T-helper 9 cell (primary cell): ENCODE data around the gene PLXNA2.

ENCODE experiments used
- DNase-seq: peaks from one replicate; pipeline ENCODE4 v3.0.0-alpha.2; 2020

The PLXNA2 gene

GRCh38 chr1:208084220-208084619 is 160.0 kb downstream of the PLXNA2 start:
- DNase-seq = no peak

GRCh38 chr1:208083715-208084085 is 160.5 kb downstream of the PLXNA2 start:
- no peak for DNase-seq

- no peak for DNase-seq
Measured at GRCh38 chr1:208083016-208083714, 161.0 kb downstream of the PLXNA2 start.

GRCh38 chr1:208081972-208082371 is 162.2 kb downstream of the PLXNA2 start:
- no peak for DNase-seq

- DNase-seq = no peak
Measured at GRCh38 chr1:208080396-208081286, 163.5 kb downstream of the PLXNA2 start.

GRCh38 chr1:208079161-208079560 is 165.0 kb downstream of the PLXNA2 start:
- no peak for DNase-seq

- no peak for DNase-seq
Measured at GRCh38 chr1:208078752-208079151, 165.4 kb downstream of the PLXNA2 start.

- DNase-seq = no peak
Measured at GRCh38 chr1:208077232-208078075, 166.7 kb downstream of the PLXNA2 start.

GRCh38 chr1:208074353-208074752 is 169.8 kb downstream of the PLXNA2 start:
- DNase-seq = no peak

- no peak for DNase-seq
Measured at GRCh38 chr1:208071435-208072031, 172.7 kb downstream of the PLXNA2 start.

GRCh38 chr1:208069908-208070307 is 174.3 kb downstream of the PLXNA2 start:
- DNase-seq = no peak

- DNase-seq = no peak
Measured at GRCh38 chr1:208069317-208069716, 174.9 kb downstream of the PLXNA2 start.

- no peak for DNase-seq
Measured at GRCh38 chr1:208068908-208069307, 175.3 kb downstream of the PLXNA2 start.

- DNase-seq = no peak
Measured at GRCh38 chr1:208068407-208068806, 175.8 kb downstream of the PLXNA2 start.

- no peak for DNase-seq
Measured at GRCh38 chr1:208066583-208066982, 177.6 kb downstream of the PLXNA2 start.

- no peak for DNase-seq
Measured at GRCh38 chr1:208065862-208066261, 178.3 kb downstream of the PLXNA2 start.

- DNase-seq = no peak
Measured at GRCh38 chr1:208061632-208062031, 182.6 kb downstream of the PLXNA2 start.

- DNase-seq = no peak
Measured at GRCh38 chr1:208061118-208061517, 183.1 kb downstream of the PLXNA2 start.

- no peak for DNase-seq
Measured at GRCh38 chr1:208060215-208060869, 183.8 kb downstream of the PLXNA2 start.

GRCh38 chr1:208059409-208060001 is 184.7 kb downstream of the PLXNA2 start:
- no peak for DNase-seq

GRCh38 chr1:208058756-208059155 is 185.4 kb downstream of the PLXNA2 start:
- DNase-seq = no peak

GRCh38 chr1:208058267-208058666 is 185.9 kb downstream of the PLXNA2 start:
- DNase-seq = no peak
